NCI-H128 (cell line): ENCODE measurements around the gene MAP4K2.
"Not testable (repeated sequence)": the region's sequence is repeated elsewhere in the genome, so short reads cannot be mapped to it uniquely, and the experiment has no call there.

Experiments
- DNase-seq: peaks from one replicate; lab custom pipeline; 2025; ENCODE audit not compliant: unreplicated experiment; lab: John Stamatoyannopoulos, UW

Gene MAP4K2

DNA sequence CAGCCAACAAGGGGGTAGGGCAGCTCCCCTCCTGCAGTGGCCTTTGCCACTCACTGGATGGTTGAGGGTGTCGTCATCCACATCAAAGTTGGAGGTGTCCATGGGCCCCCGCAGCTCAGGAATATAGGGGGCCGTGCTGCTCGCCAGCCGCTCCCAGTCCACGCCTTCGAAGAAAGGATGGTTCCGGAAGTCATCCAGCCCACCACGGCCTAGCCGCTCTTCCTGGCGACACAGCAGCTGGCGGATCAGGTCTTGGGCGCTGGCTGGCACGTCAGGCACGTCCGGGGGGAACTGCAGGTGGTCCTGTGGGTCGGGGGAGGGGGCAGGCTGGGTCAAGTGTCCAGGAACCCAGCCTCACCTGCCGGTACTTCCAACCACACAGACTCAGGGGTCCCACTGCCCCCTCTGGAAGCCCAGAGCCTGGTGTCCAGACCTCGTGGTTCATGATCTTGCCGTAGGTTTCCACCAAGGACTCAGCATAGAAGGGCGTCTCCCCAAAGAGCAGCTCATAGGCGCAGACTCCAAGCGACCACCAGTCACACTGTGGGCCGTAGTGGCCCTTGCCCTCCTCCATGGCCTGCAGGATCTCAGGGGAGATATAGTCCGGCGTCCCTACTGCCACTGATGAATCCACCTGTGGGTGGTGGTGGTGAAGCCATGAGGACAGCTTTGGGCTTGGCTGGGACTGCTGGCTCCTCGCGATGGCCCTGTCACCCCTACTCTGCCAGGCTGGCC lies 35.8 kb upstream of the MAP4K2 start:
- no peak for DNase-seq

DNA sequence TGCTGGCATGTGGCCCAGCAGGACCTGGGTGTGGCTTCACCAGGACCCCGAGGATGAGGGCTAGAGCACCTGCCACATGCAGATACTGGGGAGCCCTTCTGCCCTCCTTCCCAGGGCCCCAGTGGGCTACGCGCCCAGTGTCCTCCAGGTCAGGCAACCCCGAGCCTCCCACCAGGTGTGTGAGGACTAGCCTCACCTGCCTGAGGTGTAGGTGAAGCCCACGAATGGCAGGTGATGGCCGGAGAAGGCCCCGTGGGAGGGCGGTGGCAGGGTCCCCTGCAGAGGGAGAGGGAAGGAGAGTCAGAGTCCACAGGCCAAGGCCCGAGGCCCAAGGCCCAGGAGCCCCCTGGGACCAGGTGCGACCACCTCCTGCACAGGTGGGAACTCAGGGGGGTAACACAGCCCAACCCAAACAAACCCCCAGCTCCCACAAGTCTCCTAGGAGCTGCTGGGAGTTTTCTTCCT lies 34.9 kb upstream of the MAP4K2 start:
- DNase-seq = no peak

DNA sequence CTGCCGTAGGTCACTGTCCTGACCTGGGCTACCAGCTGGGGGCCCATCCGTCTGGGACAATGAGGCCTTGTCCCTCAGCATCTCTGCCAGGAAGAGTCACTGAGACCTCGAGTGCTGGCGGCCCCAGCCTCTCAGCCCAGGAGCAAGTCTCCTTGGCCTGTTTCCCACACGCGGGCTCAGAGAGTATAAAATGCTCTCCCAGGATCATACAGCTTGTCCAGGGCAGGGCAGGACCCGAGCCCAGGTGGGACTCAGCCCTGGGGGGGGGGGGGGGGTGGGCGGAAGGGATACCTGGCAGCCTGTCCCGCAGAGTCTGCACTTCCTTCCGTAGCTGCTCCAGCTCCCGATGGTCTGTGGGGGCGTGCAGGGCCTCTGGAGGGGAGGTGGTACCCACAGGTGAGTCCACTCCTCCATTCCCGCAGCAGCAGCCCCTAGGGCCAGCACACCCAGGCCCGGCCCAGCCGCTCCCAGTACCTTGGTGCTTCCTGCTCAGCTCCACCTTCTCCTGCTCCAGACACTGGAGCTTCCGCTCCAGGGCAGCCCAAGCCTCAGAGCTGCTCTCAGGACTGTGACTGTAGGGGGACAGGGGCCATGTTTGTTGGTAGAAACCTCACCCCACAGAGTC lies 33.5 kb upstream of the MAP4K2 start:
- DNase-seq = no peak

DNA sequence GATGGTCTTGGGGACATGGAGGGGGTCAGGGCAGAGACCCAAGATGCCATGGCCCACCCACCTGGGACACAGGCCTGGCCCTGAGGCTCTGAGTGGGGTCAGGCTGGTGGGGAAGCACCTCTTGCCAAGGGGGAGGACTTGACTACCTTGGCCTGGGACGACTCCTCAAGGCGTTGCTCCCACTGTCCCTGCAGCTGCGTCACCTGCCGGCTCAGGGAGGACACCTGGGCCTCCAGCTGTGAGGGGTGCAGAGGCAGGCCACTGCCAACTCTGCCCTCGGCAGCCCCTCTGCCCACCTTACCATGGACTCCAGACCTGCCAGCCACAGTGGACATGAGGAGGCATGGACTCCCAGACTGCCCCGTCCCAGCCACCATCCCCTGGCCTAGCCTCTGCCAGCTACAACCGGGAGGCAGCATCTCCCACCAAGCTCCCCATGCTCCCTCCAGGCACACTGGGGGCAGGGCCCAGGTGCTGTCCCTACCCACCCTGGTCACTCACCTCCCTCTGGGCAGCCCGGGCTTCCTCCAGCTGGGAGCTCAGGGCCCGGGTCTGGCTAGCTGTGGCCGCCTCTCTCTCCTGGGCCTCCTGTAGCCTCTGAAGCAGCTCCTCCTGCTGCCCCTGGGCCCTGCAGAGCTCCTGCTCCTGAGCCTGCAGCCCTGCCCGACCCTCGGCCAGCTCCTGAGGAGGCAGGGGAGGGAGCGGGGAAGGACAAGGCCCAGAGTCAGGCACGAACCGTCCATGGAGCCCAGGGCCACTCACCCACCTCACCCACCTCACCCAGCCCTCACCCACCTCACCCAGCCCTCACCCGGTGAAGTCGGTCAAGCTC lies 32.8 kb upstream of the MAP4K2 start:
- no peak for DNase-seq

DNA sequence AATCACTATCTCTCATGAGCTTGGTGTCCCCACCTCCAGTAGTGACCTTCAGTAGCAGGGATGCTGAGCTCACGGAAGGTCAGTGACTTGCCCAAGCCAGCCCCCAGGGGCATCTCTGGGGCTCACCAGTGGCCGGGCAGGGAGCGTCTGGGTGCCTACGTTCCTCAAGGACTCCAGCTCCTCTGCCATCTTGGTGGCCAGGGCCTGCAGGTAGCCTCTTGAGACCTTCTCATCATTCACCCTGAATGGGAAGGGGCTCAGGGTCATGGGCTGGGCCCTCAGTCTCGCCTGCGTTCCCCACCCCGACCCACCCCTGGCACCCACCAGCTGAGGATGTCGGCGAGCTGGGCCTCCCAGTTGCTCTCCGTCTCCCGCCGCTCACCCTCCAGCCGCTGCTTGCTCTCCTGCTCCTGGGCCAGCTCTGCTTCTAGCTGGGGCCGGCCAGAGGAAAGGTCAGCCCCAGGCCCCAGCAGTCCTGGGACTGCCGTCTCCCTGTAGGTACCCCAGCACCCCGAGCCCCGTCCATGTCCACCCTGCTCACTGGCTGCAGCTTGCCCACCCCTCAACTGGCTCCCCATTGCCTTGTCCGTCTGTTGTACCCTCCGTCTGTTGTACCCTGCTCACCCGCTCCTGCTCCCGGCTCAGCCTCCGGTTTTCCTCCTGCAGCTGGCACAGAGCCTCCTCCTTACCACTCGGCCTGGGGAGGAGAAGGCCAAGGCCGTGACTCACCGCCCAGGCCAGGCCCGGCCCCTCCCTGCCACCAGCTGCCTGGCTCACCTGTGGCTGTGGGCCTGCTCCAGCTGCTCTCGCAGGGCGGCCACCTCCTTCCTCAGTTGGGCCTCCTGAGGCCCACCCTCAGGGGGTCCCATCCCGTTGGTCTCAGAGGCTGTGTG lies 32.0 kb upstream of the MAP4K2 start:
- no peak for DNase-seq

DNA sequence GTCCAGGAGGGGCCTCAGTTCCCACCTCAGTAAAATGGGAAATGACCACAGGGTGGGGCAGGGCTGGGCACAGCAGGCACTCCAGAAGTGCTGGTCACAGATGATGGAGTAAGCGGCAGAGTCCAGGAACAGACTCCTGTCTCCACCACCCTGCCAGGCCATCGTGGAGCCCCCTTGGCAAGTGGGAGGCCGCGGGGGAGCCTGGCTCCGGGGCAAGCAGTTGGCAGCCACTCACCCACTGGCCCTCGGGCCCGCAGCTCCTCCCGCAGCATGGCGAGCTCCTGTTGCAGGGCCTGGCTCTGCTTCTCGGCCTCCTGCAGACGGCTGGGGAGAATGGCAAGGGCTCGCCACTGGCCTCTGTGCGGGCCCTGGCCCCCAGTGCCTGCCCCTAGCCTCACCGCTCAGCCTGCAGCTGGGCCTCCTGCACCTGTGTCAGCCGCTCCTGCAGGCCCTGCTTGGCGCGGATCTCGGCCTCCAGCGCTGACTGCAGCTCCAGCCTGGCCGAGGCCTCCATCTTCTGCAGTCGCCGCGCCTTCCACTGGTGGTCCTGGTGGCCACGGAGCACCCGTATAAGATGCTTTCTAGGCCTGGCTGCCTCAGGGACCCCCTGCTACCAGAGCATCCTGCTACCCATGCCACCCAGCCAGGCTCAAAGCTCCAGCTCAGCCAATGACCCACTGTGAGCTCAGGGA lies 31.2 kb upstream of the MAP4K2 start:
- DNase-seq = no peak

DNA sequence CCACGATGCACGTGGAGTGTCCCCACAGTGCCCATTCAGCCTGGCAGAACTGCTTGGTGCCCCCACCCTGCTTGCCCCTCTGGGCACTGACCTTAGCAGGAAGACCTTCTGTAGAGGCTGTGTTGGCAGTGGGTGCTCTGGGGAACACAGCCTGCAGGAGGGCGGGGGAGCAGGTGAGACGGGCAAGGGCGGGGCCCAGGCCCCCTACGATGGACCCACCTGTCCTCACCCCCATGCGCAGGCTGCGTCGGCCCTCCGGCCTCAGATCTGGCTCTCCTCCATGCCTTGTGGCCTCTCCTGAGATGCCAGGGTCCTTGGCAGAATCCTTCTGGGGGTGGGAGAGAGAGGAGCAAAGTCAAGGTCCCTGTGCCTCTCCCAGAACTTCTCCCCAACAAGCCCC lies 30.5 kb upstream of the MAP4K2 start:
- no peak for DNase-seq

DNA sequence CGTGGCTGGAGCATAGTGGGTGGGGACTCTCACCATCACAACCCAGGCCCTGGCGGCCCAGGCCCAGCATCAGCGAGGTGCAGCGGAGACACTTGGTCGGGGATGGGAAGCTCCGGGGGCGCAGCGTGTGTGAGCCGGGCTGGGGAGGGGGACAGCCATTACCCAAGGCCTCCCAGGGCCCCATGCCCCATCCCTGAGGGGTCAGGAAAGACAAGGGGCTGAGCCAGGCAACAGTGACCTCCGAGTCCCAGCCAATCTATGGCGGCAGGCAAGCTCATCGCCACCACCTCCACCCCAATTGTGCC lies 30.1 kb upstream of the MAP4K2 start:
- no peak for DNase-seq

DNA sequence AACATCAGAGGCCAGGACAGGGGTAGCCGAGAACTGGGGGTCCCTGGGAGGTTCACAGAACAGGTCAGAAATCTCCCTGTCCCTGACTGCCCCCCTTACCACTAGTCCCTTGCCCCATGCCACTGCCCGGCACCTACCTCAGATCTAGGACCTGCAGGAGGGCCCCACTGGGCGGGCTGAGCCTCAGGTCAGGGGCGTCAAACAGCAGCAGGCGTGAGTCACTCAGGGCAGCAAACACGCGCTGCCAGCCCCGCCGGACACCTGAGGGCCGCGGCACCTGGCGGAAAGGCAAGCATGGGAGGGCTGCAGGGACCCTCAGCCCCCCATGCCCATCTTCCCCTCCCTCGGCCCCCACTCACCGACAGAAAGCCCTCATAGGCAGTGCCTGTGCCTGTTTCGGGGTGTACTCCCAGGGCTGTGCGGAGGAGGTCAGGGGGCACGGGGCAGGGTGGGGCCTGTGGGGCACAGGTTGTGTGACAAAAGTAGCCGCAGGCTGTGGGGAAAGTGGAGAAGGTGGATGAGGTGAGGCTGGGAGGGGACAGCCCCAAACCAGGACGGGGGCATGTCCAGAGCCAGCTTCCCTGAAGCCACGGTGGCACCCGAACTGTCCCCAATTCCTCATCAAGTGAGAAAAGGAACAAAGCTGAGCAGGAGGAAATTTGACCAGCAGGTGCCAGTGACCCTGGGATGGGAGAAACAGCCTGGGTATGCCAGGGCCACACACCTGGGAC lies 29.6 kb upstream of the MAP4K2 start:
- DNase-seq = no peak

DNA sequence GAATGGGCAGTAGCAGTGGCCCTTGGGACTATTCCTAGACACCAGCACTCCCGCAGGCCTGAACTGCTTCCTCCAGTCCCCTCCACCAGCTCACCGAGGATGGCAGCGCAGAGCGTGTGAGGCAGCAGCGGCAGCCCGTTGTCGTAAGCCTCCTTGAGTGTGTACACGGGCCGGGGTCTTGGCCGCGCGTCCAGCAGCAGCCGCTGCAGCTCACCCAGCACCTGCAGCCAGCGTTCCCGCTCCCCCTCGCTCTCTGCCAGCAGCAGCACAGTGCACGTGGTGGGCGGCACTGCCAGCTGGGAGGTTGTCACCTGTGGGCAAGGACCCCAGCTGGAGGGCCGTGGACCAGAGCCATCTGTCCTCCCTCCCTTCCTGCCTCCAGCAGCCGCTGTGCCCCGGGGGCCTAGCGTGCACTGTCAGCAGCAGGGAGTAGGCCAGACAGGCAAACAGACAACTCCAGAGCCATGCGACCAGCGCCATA lies 28.4 kb upstream of the MAP4K2 start:
- no peak for DNase-seq

DNA sequence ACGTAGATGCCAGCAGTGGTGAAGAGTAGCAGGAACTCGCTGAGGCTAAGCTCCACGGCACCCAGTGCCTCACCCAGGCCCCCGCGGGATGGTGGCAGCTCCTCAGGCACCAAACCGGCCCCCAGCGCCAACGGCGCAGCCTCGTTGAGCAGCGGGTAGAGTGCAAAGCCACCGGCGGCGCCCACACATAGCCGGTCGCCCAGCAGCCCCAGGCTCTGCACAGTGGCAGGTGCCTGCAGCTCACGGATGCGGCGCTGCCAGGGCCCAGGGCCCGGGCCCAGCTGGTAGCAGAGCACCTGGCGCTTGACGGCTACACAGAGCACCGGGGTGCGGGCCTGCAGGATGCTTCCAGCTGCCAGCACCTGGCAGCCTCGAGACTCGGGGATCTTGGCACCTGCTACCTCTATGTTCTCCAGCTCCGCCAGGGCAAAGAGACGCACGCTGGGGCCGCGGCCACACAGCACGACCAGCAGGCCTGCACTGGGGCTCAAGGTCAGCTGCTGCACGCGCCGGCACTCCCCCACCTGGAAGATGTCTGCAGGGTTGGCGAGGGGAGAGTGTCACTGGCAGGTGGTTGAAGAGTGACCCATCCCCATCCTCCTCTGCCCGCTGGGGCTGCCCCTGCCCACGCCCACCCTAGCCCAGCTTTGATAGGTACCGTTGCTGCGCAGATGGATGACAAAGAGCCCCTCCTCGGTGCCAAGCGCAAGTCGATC lies 26.7 kb upstream of the MAP4K2 start:
- no peak for DNase-seq

DNA sequence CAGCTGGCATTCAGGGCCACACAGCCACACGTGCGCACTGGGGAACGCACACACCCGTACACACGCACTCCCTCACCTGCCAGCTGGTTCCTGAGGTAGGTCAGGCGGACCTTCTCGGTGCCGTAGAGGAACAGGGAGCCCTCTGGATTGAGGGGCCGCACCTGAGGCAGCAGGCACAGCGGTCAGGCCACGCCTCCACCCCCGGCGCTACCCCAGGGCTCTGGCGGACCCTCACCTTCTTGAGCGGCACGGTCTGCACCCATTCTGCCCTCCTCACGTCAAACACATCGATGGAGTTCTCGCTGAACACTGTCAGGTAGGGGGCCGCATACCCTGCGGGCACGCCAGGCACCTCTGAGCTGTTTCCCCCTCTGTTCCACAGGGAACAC lies 24.4 kb upstream of the MAP4K2 start:
- DNase-seq = no peak

DNA sequence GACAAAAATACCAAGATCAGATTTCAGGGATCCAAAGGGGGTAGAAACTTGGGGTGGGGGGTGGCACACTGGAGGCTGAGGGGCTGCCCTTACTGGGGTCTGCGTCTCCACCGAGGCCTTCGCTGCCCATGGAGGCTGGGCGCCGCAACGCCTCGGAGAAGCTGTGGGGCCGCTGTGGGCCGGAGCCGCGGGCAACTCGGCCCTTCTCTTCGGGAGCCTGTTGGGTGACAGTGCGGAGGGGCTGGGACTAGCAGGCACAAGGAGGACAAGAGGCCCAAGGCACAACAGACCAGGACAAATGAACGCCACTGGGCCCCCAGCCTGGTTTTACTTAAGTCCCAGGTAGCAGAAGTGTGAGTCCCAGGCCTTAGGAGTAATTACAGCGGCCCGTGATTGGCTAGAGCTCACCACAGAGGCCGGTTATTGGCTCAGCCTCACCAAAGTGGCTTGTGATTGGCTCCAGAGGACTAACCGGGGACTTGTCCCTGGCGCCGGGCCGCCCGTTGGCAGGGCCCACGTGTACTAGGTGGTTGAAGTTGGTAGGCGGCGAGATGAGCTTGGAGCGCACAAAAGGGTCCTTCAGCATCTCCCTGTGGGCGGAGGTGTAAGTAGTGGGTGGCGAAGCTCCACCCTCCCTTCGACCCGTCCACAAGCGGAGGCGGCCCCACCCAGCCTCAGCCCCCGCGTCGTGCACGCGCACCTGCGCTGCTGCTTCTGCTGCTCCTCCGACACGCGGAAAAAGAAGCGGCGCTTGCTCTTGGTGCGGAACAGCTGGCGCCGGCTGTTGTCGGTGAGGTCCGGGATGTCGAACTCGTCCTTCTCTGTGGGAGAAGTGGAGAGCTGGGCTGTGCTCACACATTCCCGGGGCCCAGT lies 23.8 kb upstream of the MAP4K2 start:
- no peak for DNase-seq

DNA sequence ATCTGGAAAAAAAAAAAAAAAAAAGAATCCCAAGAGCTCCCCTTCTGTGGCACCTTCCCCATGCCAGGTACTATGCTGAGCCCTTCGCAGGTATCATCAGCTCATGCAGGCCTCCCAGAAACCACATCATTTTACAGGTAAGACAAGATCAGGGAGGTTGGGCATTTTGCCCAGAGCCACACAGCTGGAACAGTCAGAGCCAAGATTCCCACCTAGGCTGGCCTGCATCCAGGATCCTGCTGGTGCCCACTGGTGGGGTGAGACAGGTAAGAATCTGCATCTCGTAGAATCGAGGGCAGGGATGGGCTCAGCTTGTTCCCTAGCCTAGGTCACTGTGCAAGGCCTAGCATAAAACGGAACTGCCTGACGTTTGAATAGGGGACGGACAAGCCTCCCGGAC lies 23.0 kb upstream of the MAP4K2 start:
- DNase-seq = no peak

DNA sequence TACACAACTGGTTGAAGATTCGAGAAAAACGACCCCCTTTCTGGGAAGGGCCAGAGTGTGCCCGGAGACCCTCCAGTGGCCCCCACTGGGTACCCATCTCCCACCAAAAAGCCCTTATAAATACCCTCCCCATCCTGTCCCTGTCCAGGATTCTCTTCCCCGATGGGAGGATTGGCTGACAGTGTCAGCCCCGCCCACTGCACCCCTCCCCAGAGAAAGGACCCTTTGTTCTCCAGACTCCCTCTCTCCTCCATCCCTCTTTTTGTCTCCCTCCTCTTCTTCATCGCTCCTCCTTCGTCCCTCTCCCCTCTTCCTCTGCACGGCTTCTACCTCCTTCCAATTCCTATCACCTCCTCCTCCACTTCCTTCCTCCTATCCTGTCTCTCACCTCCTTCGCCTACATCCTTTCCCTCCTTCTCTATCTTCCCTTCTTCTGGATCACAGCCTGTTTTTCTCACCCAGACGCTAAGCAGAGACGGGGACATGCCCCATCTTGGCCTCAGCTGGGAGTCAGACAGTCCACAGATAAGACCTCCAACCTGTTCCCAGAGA lies 20.6 kb upstream of the MAP4K2 start:
- no peak for DNase-seq

DNA sequence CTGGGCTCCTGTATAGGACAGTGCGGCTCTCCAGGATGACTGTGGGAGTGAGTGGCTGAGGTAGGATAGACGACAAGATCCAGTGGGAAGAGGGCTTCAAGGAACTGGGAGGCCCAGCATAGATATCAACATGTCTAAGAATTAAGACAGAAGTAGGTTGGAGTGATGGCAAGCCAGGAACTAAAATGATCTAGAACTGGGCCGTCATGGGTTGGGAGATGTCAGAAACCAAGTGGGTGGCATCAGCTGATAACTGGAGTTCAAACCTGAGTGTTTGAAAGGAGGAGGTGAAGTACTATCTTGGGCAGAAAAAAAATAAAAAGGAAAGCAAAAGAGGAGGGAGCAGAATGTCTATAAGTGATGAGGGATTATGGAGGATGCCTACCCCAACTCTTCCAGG lies 14.5 kb upstream of the MAP4K2 start:
- no peak for DNase-seq

DNA sequence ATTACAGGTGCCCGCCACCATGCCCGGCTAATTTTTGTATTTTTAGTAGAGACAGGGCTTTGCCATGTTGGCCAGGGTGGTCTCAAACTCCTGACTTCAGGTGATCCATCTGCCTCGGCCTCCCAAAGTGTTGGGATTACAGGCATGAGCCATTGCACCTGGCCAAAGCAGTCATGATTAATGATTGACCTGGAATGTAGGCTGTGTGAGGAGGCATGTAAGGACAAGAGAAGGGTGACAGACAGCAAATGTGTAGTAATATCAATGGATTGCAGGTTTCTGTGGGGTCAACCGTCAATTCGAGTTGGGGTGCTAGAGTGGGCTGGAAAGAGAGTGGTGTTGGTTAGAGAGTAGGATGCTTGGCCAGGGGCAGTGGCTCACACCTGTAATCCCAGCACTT lies 12.4 kb upstream of the MAP4K2 start:
- not testable (repeated sequence) for DNase-seq

DNA sequence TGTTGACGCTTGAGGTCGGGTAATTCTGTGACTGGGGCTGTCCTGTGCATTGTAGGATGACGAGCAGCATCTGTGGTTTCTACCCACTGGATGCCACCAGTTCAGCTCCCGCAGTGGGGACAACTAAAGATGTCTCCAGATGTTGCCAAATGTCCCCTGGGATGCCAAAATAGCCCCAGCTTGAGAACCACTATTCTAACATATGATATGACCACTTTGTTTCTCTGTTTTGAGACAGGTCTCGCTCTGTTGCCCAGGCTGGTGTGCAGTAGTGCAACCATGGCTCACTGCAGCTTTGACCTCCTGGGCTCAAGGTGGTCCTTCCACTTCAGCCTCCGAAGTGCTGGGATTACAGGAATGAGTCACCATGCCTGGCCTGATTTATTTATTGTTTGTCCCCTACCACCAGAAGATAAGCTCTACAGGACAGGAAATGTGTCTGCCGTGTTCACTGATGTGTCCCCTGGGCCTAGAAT lies 11.7 kb upstream of the MAP4K2 start:
- DNase-seq = no peak
